ENCODE data around the gene LGI1.

Gene LGI1

GRCh38 chr10:93755443-93756116 is 2.2 kb upstream of the LGI1 start:
- DNase-seq: no peak

- no peak for DNase-seq
Measured at GRCh38 chr10:93756118-93756517, 1.6 kb upstream of the LGI1 start.

- DNase-seq: no peak
Measured at GRCh38 chr10:93757136-93757535, 600 bp upstream of the LGI1 start.

- no peak for DNase-seq
Measured at GRCh38 chr10:93758508-93758885, 761 bp downstream of the LGI1 start.

- no peak for DNase-seq
Measured at GRCh38 chr10:93758891-93759410, 1.2 kb downstream of the LGI1 start.

- no peak for DNase-seq
Measured at GRCh38 chr10:93760490-93760889, 2.8 kb downstream of the LGI1 start.

GRCh38 chr10:93762979-93763391 is 5.2 kb downstream of the LGI1 start:
- no peak for DNase-seq

- no peak for DNase-seq
Measured at GRCh38 chr10:93766918-93767317, 9.2 kb downstream of the LGI1 start.

- no peak for DNase-seq
Measured at GRCh38 chr10:93767724-93768399, 10.1 kb downstream of the LGI1 start.

GRCh38 chr10:93768892-93769291 is 11.2 kb downstream of the LGI1 start:
- DNase-seq: no peak

- no peak for DNase-seq
Measured at GRCh38 chr10:93771354-93771753, 13.6 kb downstream of the LGI1 start.

GRCh38 chr10:93773120-93773519 is 15.4 kb downstream of the LGI1 start:
- no peak for DNase-seq

GRCh38 chr10:93773705-93774104 is 16.0 kb downstream of the LGI1 start:
- DNase-seq: no peak

- no peak for DNase-seq
Measured at GRCh38 chr10:93775356-93775755, 17.6 kb downstream of the LGI1 start.

- DNase-seq: no peak
Measured at GRCh38 chr10:93777092-93777491, 19.4 kb downstream of the LGI1 start.

- DNase-seq: no peak
Measured at GRCh38 chr10:93784059-93784458, 26.3 kb downstream of the LGI1 start.

- no peak for DNase-seq
Measured at GRCh38 chr10:93788413-93789208, 30.9 kb downstream of the LGI1 start.

GRCh38 chr10:93790439-93790838 is 32.7 kb downstream of the LGI1 start:
- no peak for DNase-seq

- DNase-seq: no peak
Measured at GRCh38 chr10:93796167-93796566, 38.4 kb downstream of the LGI1 start.

GRCh38 chr10:93797825-93798224 is 40.1 kb downstream of the LGI1 start:
- DNase-seq: no peak

- no peak for DNase-seq
Measured at GRCh38 chr10:93799155-93799708, 41.5 kb downstream of the LGI1 start.

- DNase-seq: no peak
Measured at GRCh38 chr10:93804200-93804599, 46.5 kb downstream of the LGI1 start.

GRCh38 chr10:93806903-93807302 is 49.2 kb downstream of the LGI1 start:
- no peak for DNase-seq

All from suppressor macrophage treated with lipopolysaccharide for 4 hours (primary cell).